ENCODE data around the gene C2orf78. TPM values are rescaled to one million over a fixed set of nuclear protein-coding genes. Genes with fewer than 3 reads are reported as not detected.
A peak's percentile ranks its signal among the peaks of the same experiment; 100 is the strongest.

C2orf78 gene
- total and polyA plus RNA-seq, 2 of the 4 experiments (the other 2 are of a cell fraction), result 0.03 TPM; not detected in 1

DNA sequence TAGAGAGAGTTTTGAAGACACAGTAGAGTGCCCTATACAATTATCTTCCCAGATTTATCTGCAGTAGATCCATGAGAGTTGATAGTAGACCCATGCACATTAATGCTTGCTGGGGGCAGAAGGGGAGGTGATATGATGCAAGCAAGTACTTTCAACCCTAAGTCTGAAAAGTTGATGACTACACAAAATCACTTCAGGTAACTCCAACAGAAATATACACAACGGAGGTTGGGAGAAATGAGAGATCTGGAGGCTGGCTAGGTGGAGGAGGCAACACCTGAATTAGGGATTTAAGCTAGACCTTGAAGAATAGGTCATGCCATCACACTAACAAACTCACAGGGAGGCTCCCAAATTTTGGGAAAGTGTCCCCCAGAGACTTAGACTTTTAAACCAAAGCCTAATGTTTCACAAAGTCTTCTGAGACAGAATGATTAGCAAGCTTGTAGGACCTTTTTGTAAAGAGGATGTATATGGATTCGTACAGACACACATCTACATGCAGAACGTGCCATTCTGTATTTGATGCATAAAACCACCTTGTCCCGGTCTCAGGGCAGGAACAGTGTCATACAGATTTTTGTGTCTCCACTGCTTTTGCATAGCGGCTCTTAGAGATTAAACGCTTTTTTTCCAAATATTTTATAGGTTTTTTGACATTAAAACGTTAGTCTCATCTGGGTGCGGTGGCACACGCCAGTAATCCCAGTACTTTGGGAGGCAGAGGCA, 43.8 kb downstream of the C2orf78 start:
- intact Hi-C loops (cut with micrococcal nuclease) (loop anchor here (2.0 kb wide), 2 partner anchors 43 to 67 kb away; no protein-coding TSS in a partner anchor), dilution Hi-C loops (cut with HindIII; ENCODE audit: low sequenced_read_pairs, unreplicated experiment) (loop anchor here (25.0 kb wide), 1 partner anchor 284 kb away; no protein-coding TSS in a partner anchor), in situ Hi-C loops (cut with MboI; ENCODE audit: low sequenced_read_pairs) (loop anchor here (10.0 to 25.0 kb wide), 2 partner anchors 157 to 309 kb away; partner anchors contain the start of genes BOLA3 and TET3)
- no peak overlapping the region for H3K9ac ChIP-seq (ENCODE audit: low read depth, low read length)
- no peak overlapping the region for H3K14ac ChIP-seq (replicated peaks; ENCODE audit: low read depth, low read length)
- WGBS, 2 experiments (ENCODE audit: extremely low coverage in 2 of 2, insufficient read length in 1 of 2), result 76% methylated on average over 4 of the region's 9 CpGs; no CpG with 5 or more reads in 1 of the 2 experiments
- H2BK15ac ChIP-seq (ENCODE audit: low read depth, low read length), result no peak overlapping the region
- H4K91ac ChIP-seq (ENCODE audit: insufficient read depth, low read depth, low read length), result no peak overlapping the region
- no peak overlapping the region for H3K18ac ChIP-seq (ENCODE audit: low read depth, low read length)
- H3K4me2 ChIP-seq (ENCODE audit: low read depth, low read length), result peak overlapping the region; percentile 11; the same call in 1 of the 2 replicates
- peaks cover 2% of the 10 kb centered on the region; the same call in 1 of the 2 replicates for H3K36me3 ChIP-seq (ENCODE audit: control insufficient read depth, insufficient read depth, low read length)
- BruUV-seq (replicated peaks), result no TSS peak
- H4K5ac ChIP-seq (ENCODE audit: low read depth, low read length), result peak overlapping the region; percentile 37
- no peak for DNase-seq
- no peak overlapping the region for H2BK20ac ChIP-seq (ENCODE audit: low read depth, low read length)
- ATAC-seq (ENCODE audit: low read depth), result no peak
- no peak overlapping the region; the same call in 1 of the 2 replicates for H3K4me3 ChIP-seq (ENCODE audit: insufficient read depth, low read depth, low read length)
- peak overlapping the region; percentile 48 for H2AFZ ChIP-seq (replicated peaks; ENCODE audit: low read length, poor library complexity)
- H2BK5ac ChIP-seq (ENCODE audit: low read depth, low read length, poor library complexity, severe bottlenecking), result no peak overlapping the region
- H3K23ac ChIP-seq (ENCODE audit: low read depth, low read length), result no peak overlapping the region
- POLR2A ChIA-PET (ENCODE audit: unreplicated experiment), result interaction anchor here (0.6 to 1.4 kb wide), 3 partner anchors 65 to 84 kb away, joined by 3 to 20 read pairs (median 5); partner anchors contain the start of gene ACTG2
- CTCF ChIA-PET, result interaction anchor here (0.7 to 1.6 kb wide), 3 partner anchors 277 to 320 kb away, joined by 3 to 4 read pairs (median 3); no protein-coding TSS in a partner anchor
- peaks cover 20 to 39% of the 10 kb centered on the region in 2 experiments; a peak in 3 of 4 replicates for H3K79me1 ChIP-seq (ENCODE audit: low read depth in 1 of 2, low read length in 2 of 2)
- H2BK120ac ChIP-seq (ENCODE audit: low read depth, low read length), result no peak overlapping the region
- TF ChIP-seq MAFK (IDR thresholded peaks at IDR 0.05; ENCODE audit: low read depth, low read length) (no peak), NFE2L2 (IDR thresholded peaks at IDR 0.05; ENCODE audit: low read depth, low read length) (no peak), FOS (IDR thresholded peaks at IDR 0.05; ENCODE audit: low read depth, low read length) (no peak), RAD21 (IDR thresholded peaks at IDR 0.05; ENCODE audit: low read length) (no peak)
- TF ChIP-seq, protein P1, sequence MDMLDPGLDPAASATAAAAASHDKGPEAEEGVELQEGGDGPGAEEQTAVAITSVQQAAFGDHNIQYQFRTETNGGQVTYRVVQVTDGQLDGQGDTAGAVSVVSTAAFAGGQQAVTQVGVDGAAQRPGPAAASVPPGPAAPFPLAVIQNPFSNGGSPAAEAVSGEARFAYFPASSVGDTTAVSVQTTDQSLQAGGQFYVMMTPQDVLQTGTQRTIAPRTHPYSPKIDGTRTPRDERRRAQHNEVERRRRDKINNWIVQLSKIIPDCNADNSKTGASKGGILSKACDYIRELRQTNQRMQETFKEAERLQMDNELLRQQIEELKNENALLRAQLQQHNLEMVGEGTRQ (IDR thresholded peaks at IDR 0.05; ENCODE audit: low read depth, low read length), result no peak
- H3K27ac ChIP-seq (ENCODE audit: insufficient read depth, low read length), result no peak overlapping the region
- H3K56ac ChIP-seq (ENCODE audit: extremely low read depth, insufficient read depth, low read length), result no peak overlapping the region
- H3K4me1 ChIP-seq (ENCODE audit: control insufficient read depth, insufficient read depth, low read length), result peaks cover 3% of the 10 kb centered on the region; the same call in 1 of the 2 replicates
- no peaks in the 10 kb centered on the region for H4K20me1 ChIP-seq (ENCODE audit: insufficient read depth, low read length)
- no peaks in the 10 kb centered on the region for H3K9me1 ChIP-seq (ENCODE audit: insufficient read depth, low read length)
- no peak overlapping the region for H3K4ac ChIP-seq (ENCODE audit: low read depth, low read length)
- H2AK9ac ChIP-seq (replicated peaks; ENCODE audit: low read depth, low read length, poor library complexity), result no peak overlapping the region
- H3K27me3 ChIP-seq (ENCODE audit: control insufficient read depth, insufficient read depth, low read length), result 0 out of 2 replicates have a peak, but pooled peaks cover 2% of the 10 kb centered on the region
- no peaks in the 10 kb centered on the region for H3K9me3 ChIP-seq (ENCODE audit: control insufficient read depth, insufficient read depth, low read length)
- H2AK5ac ChIP-seq (ENCODE audit: low read depth, low read length), result no peak overlapping the region
- peak overlapping the region; percentile 75 to 96; a peak in 2 of 4 replicates for H4K8ac ChIP-seq (ENCODE audit: low read depth in 2 of 2, low read length in 2 of 2)

All from IMR-90 (cell line).